VCaP (cell line): ENCODE measurements around the gene C15orf39.

ENCODE experiments used
- H3K27ac ChIP-seq: fragments of 450-650 bp; 2 replicates; pipeline ENCODE4 v1.5.1; 2017
- CTCF ChIP-seq: fragments of 450-650 bp; conservative IDR thresholded peaks from 2 replicates; pipeline ENCODE4 v1.5.1; 2017; ENCODE audit warnings: mild to moderate bottlenecking, moderate library complexity

C15orf39 gene

GRCh38 chr15:75205064-75205395 lies 3.3 kb downstream of the C15orf39 start:
- no peak; the same call in none of the 2 replicates for TF ChIP-seq CTCF
- peak overlapping the region; percentile 97; the same call in 1 of the 2 replicates for H3K27ac ChIP-seq

- TF ChIP-seq CTCF: no peak
- no peak overlapping the region for H3K27ac ChIP-seq
These were observed 4.3 kb downstream of the C15orf39 start for GRCh38 chr15:75206006-75206405.

- H3K27ac ChIP-seq: no peak overlapping the region
- no peak for TF ChIP-seq CTCF
These were observed 5.3 kb downstream of the C15orf39 start for GRCh38 chr15:75206803-75207617.

GRCh38 chr15:75207618-75208500 lies 6.2 kb downstream of the C15orf39 start:
- H3K27ac ChIP-seq: no peak overlapping the region
- TF ChIP-seq CTCF: no peak

GRCh38 chr15:75208501-75209288 lies 7.0 kb downstream of the C15orf39 start:
- no peak overlapping the region for H3K27ac ChIP-seq
- TF ChIP-seq CTCF: no peak

- H3K27ac ChIP-seq: no peak overlapping the region
- no peak for TF ChIP-seq CTCF
These were observed 7.6 kb downstream of the C15orf39 start for GRCh38 chr15:75209289-75209676.

- no peak overlapping the region for H3K27ac ChIP-seq
- no peak for TF ChIP-seq CTCF
These were observed 9.1 kb downstream of the C15orf39 start for GRCh38 chr15:75210811-75211230.
